GM13976 (cell line): ENCODE results near the gene FAM187B.

Source experiments
- DNase-seq: peaks from one replicate; pipeline ENCODE4 v3.0.0; 2012; ENCODE audit warnings: low spot score
- in situ Hi-C: fragments of 300-500 bp; cut with MboI; formaldehyde crosslinking; loops from one replicate; pipeline ENCODE4 v1.12.0; 2022; ENCODE audit warnings: low sequenced_read_pairs, mixed read lengths, inconsistent platforms; ENCODE audit not compliant: unreplicated experiment
- TF ChIP-seq, protein P1 (sequence below): IDR thresholded peaks from 2 replicates; pipeline ENCODE4 v1.5.1; 2012; ENCODE audit warnings: borderline replicate concordance, mild to moderate bottlenecking; ENCODE audit not compliant: insufficient read depth; ENCODE audit errors: extremely low read depth, missing control alignments, control extremely low read depth

Gene FAM187B

GRCh38 chr19:35216833-35217648, 11.5 kb downstream of the FAM187B start:
- TF ChIP-seq, protein P1, sequence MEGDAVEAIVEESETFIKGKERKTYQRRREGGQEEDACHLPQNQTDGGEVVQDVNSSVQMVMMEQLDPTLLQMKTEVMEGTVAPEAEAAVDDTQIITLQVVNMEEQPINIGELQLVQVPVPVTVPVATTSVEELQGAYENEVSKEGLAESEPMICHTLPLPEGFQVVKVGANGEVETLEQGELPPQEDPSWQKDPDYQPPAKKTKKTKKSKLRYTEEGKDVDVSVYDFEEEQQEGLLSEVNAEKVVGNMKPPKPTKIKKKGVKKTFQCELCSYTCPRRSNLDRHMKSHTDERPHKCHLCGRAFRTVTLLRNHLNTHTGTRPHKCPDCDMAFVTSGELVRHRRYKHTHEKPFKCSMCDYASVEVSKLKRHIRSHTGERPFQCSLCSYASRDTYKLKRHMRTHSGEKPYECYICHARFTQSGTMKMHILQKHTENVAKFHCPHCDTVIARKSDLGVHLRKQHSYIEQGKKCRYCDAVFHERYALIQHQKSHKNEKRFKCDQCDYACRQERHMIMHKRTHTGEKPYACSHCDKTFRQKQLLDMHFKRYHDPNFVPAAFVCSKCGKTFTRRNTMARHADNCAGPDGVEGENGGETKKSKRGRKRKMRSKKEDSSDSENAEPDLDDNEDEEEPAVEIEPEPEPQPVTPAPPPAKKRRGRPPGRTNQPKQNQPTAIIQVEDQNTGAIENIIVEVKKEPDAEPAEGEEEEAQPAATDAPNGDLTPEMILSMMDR, result peak; percentile 34
- in situ Hi-C loops, result no loop called here
- no peak for DNase-seq

DNA sequence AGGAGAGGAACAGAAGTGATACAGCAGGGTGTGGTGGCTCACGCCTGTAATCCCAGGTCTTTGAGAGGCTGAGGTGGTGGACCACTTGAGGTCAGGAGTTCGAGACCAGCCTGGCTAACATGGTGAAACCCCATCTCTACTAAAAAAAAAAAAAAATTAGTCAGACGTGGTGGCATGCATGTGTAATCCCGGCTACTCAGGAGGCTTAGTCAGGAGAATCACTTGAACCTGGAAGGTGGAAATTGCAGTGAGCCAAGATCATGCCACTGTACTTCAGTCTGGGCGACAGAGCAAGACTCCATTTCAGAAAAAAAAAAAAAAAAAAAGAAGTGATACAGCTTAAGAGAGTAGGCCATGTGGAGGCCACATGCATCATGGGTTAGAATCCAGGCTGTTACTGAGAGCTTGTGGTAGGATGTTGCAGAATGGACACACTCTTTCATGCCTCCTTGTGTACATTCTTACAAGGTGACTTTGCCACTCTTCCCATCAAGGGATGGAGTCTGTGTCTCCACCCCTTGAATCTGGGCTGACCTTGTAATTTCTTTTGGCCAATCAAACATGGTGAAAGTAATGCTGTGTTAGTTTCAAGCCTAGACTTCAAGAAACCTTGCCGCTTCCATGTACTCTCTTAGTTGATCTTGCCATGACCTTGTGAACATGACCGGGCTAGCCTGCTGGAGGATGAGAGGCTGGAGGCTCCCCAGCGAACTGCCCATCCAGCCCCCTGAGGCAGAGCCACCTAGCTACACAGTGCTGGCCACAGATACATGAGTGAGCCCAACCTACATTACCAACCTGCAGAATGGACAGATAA, 12.3 kb downstream of the FAM187B start:
- in situ Hi-C loops, result no loop called here
- TF ChIP-seq, protein P1, result no peak
- DNase-seq, result no peak

- TF ChIP-seq, protein P1, result no peak
- in situ Hi-C loops, result no loop called here
- DNase-seq, result no peak
Measured at GRCh38 chr19:35214766-35215422, 13.6 kb downstream of the FAM187B start.

GRCh38 chr19:35213663-35214632, 14.6 kb downstream of the FAM187B start:
- DNase-seq, result peak; percentile 52
- TF ChIP-seq, protein P1, result no peak
- in situ Hi-C loops, result no loop called here

GRCh38 chr19:35212241-35212640, 16.3 kb downstream of the FAM187B start:
- TF ChIP-seq, protein P1, result no peak
- in situ Hi-C loops, result no loop called here
- DNase-seq, result no peak
